Activated CD4-positive, alpha-beta T cell treated with anti-CD3 and anti-CD28 coated beads for 24 hours (primary cell): ENCODE data around the gene CLPTM1L.
"Not testable (repeated sequence)": the region's sequence is repeated elsewhere in the genome, so short reads cannot be mapped to it uniquely, and the experiment has no call there.

Experiments
- DNase-seq, 2 donors: peaks; one replicate each; pipeline ENCODE4 v3.0.0-alpha.2; 2020; ENCODE audit warnings: low read depth in 2 of 2

The CLPTM1L gene

GRCh38 chr5:1381370-1382247 is 36.7 kb upstream of the CLPTM1L start:
- no peak for DNase-seq

GRCh38 chr5:1380910-1381309 is 36.0 kb upstream of the CLPTM1L start:
- no peak for DNase-seq

DNA sequence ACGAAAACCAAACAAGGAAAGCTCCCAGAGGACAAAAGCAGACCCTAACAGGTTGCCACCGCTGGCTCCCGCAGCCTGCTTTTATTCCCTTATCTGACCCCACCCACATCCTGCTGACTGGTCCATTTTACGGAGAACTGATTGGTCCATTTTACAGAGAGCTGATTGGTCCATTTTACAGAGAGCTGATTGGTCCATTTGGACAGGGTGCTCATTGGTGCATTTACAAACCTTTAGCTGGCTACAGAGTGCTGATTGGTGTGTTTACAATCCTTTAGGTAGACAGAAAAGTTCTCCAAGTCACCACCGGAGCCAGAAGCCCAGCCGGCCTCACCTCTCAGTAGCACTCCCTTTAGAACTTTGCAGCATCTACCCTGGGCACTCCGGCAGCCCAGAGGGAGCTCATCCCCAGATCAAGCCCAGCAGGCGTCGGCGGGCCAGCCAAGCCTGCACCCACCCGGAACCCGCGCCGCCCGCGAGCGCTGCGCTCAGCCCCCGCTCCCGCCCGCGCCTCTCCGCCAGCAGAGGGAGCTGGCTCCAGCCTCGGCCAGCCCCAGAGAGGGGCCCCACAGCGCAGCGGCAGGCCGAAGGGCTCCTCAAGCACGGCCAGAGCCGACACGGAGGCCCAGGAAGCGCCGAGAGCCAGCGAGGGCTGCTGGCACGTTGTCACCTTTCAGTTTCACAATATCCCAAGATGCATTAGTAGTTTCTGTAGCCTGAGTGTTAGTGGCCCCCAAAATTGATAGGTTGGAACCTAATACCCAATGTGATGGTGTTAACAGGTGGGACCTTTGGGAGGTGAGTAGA is 35.3 kb upstream of the CLPTM1L start:
- peak; percentile 30 to 31 for DNase-seq

- DNase-seq, result no peak
Measured at GRCh38 chr5:1378866-1379659, 34.2 kb upstream of the CLPTM1L start.

GRCh38 chr5:1378096-1378495 is 33.2 kb upstream of the CLPTM1L start:
- no peak for DNase-seq

DNA sequence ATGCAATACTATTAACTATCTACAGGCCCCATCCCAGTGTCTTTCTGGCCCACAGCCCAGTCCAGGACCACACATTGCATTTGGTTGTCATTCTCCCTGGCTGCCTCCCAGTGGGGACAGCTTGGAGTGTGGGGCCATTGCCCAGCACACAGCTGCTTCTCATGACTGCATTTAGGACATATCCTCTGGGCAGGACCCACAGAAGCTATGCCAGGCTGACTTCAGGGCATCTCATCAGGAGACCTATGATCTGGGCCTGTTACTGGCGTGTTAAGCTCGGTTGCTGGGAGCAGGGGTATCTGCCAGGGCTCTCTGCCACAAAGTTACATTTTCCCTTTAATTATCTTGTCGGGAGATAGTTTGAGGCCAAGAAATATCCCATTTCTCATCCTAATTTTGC is 32.1 kb upstream of the CLPTM1L start:
- no peak for DNase-seq

GRCh38 chr5:1375871-1376810 is 31.2 kb upstream of the CLPTM1L start:
- no peak for DNase-seq

DNA sequence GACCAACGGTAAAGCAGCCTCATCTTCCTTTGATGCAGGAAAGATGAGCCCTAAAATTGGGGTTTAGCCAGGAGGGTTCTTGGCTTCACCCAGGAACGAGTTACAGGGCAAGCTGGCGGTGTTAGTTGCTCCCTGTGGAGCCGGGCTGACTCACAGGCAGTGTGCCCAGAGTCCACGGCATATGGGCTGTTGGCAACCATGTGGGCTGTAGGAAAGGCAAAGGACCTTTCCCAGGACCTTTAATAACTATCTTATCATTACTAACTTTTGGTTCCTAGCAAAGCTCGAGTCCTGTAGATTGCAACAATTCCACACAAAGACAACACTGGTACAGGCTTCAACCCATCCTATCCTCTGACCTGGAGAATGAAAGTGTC is 29.8 kb upstream of the CLPTM1L start:
- no peak for DNase-seq

GRCh38 chr5:1374030-1374678 is 29.3 kb upstream of the CLPTM1L start:
- DNase-seq, result no peak

DNA sequence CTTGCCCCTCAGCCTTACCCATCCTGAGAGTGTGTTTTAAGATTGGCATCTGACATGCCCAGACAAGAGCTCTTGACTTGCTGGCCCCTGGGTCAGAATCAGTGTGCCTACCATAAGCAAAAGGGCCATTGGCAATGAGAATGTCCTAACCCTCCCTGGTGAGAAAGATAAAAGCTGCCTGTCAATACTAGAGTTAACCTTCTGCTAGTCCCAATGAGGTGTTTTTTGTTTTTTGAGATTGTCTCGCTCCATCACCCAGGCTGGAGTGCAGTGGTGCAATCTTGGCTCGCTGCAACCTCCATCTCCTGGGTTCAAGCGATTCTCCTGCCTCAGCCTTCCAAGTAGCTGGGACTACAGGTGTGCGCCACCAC is 27.1 kb upstream of the CLPTM1L start:
- DNase-seq, result not testable (repeated sequence)

DNA sequence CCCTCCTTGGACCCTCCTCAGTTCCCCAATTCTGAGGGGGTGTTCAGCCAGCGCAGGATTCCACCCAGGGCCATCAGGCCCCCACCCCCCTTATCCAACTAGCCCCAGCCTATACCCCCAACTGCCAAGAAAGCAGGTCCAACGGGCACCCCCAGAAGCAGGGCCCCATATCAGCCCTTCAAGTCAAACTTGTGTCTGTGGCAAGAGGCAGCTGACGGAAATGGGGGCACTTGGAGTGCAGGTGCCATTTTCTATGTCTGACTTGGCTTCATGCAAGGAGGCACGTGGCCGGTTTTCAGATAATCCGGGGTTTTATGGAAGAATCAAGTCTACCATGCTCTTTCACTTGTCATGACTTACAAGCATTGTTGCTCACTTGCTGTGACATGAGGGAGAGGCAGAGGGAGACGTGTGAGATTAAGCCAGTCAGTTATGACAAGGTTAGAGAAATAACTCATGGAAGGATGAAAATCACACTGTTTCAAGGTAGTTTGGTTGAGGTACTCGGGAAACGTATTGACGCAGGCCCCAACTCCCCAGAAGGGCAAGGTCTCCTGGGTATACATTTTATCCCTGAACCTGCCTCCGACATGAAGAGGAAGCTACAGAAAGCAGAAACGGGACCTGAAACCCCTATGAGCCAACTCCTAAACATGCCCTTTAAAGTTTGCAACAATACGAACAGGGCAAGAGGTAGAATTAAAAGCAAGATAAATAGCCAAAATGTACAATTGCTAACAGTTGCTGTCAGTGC is 26.5 kb upstream of the CLPTM1L start:
- no peak for DNase-seq

- no peak for DNase-seq
Measured at GRCh38 chr5:1370006-1370405, 25.1 kb upstream of the CLPTM1L start.

- DNase-seq, result no peak
Measured at GRCh38 chr5:1368756-1369155, 23.9 kb upstream of the CLPTM1L start.

GRCh38 chr5:1368236-1368635 is 23.3 kb upstream of the CLPTM1L start:
- no peak for DNase-seq

DNA sequence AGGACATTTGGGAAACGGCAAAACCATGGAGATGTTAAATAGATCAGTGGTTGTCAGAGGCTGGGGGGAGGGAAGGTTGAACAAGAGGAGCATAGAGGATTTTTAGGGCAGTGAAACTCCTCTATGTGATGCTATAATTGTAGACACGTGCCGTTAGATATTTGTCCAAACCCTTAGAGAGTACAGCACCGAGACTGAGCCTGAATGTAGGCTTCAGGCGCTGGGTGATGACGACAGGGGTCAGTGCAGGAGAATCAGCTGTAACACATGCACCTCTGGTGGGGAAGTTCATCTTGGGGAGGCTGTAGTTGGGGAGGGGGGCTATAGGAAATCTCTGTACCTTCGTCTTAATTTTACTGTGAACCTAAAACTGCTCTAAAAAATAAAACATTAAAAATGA is 22.2 kb upstream of the CLPTM1L start:
- DNase-seq, result no peak

GRCh38 chr5:1366514-1366913 is 21.6 kb upstream of the CLPTM1L start:
- DNase-seq, result no peak

DNA sequence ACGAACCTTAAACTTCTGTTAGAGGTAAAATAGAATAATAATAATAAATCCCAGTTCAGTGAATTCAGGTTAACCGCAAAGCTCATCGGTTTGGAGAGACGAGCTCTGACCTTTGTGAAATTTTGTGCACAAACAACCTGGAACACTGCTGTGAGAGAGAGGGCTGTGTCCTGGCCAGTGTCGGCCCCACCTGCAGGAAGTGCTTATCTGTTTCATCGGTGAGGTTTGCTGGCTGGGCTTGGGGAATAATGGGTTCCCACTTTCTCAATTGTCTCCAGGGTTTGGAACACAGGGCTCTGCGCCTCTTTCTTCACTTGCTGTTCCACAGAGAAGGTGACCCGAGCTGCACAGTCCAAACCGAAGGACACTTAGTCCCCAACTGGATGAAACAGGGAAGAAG is 19.3 kb upstream of the CLPTM1L start:
- DNase-seq, result no peak

GRCh38 chr5:1363581-1363980 is 18.7 kb upstream of the CLPTM1L start:
- no peak for DNase-seq

- no peak for DNase-seq
Measured at GRCh38 chr5:1363160-1363559, 18.3 kb upstream of the CLPTM1L start.
